Measurements from ENCODE around the gene PTH2R.

- TF ChIP-seq CTCF (conservative IDR thresholded peaks at IDR 0.05; ENCODE audit: low read depth in 2 of 2) = no peak
- no peak for TF ChIP-seq POLR2AphosphoS5 (IDR thresholded peaks at IDR 0.05; ENCODE audit: low read depth)
- TF ChIP-seq REST (IDR thresholded peaks at IDR 0.05; ENCODE audit: unreplicated experiment) = no peak
- no peak for TF ChIP-seq EZH2 (IDR thresholded peaks at IDR 0.05; ENCODE audit: low read depth, unreplicated experiment)
- no peak for TF ChIP-seq EZH2phosphoT487 (IDR thresholded peaks at IDR 0.05; ENCODE audit: unreplicated experiment)
- no peak for TF ChIP-seq ZNF114 (CRISPR knock-in tag; IDR thresholded peaks at IDR 0.05)
- no peak for TF ChIP-seq CREB1 (CRISPR knock-in tag; IDR thresholded peaks at IDR 0.05; ENCODE audit: low read depth)
- TF ChIP-seq JUNB (IDR thresholded peaks at IDR 0.05; ENCODE audit: unreplicated experiment) = no peak
- TF ChIP-seq STAT1 (IDR thresholded peaks at IDR 0.05; ENCODE audit: unreplicated experiment) = no peak
- no peak for TF ChIP-seq ZNF331 (CRISPR knock-in tag; IDR thresholded peaks at IDR 0.05; ENCODE audit: low read depth)
- TF ChIP-seq ZNF462 (CRISPR knock-in tag; IDR thresholded peaks at IDR 0.05) = no peak
- no peak for TF ChIP-seq ETS1 (IDR thresholded peaks at IDR 0.05)
- TF ChIP-seq NANOG (IDR thresholded peaks at IDR 0.05; ENCODE audit: borderline replicate concordance) = no peak
These were observed 85.5 kb downstream of the PTH2R start for GRCh38 chr2:208492069-208492468.

Data from GM23338 (cell line).